ENCODE results near the gene PLK5.

Gene PLK5

DNA sequence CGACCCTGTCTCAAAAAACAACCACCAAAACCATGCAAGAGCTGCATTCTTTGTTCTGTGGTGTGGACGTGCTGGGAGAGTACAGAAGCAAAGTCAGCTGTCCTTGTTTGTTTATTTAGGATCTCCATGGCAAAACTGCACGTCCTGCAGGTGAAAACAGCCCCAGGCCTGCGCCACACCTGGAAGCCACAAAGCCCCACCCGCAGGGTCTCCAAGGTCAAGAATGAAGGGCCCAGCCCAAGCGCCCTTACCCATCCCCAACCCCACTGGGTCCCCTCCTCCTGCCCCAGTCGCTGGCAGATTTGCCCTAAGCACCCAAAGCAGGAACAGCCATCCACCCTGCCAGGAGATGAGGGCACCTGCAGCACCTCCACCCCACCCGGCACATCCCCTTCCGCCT lies 58.3 kb downstream of the PLK5 start:
- DNase-seq, result no peak

DNA sequence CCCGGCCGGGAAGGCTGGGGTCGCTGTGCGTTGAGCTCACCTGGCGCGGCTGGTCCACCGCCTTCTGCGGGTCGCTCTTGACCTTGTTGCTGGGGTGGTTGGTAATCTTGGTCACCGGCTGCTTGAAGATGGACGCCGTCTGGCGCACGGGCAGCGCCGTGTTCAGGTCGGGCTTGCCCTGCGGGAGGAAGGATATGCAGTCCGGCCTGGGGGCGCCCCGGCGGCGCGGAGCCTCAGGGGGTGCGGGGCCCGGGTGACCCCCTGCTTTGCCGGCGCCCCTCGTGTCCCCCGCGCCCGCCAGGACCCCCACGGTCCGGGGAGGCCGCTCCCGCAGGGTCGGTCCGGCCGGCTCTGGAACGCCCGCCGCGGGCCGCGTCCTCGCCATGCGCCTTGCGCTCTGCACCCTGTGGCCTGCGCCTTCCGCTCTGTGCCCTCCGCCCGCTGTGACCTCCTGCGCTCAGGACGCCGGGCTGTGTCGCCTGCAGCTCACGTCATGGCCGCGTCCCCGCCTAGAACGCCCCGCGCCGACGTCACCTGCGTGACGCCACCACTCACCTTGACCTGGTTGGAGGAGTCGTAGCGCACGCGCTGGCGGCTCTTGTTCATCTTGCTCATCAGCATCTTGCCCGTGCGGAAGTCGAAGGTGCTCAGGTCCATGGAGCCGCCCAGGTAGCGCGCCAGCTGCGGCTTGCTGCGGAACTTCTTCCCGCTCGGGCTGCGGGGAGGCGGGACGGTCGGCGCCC lies 60.8 kb downstream of the PLK5 start:
- DNase-seq, result no peak

DNA sequence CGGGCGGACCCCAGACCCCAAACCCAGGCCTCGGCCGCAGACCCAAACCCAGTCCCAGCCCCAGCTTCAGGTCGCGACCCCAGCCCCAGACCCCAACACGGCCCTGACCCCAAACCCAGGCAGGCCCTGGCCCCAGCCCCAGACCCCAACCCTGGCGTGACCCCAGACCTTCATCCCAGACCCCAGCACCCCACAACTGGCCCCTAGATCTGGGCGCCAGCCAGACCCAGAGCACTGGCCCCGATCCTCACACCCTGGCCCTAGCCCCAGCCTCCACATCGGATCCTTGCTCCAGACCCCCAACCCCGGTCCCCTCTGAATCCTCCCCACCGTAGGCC lies 61.3 kb downstream of the PLK5 start:
- no peak for DNase-seq

All from NCI-H446 (cell line).